HL-60 (cell line): ENCODE results near the gene SUSD5.
A peak's percentile ranks its signal among the peaks of the same experiment; 100 is the strongest.

ENCODE experiments used
- DNase-seq, 2 experiments: peaks; one replicate each; pipeline ENCODE4 v3.0.0-alpha.2; 2010 to 2020; ENCODE audit warnings: low read depth in 1 of 2, low spot score in 1 of 2
- H3K27ac ChIP-seq: fragments of 250-450 bp; sonication (Bioruptor Pico); replicated peaks from 2 replicates; pipeline ENCODE4 v1.5.1; 2020; ENCODE audit warnings: mild to moderate bottlenecking, moderate library complexity
- H3K27me3 ChIP-seq: fragments of 250-450 bp; sonication (Bioruptor Pico); 2 replicates; pipeline ENCODE4 v1.5.1; 2021; ENCODE audit warnings: mild to moderate bottlenecking, moderate library complexity; ENCODE audit not compliant: insufficient read depth, poor library complexity, severe bottlenecking
- H3K4me3 ChIP-seq: replicated peaks from 2 replicates; pipeline ENCODE4 v1.5.1; 2011; ENCODE audit warnings: mild to moderate bottlenecking, control low read depth, low read length; ENCODE audit not compliant: insufficient read depth
- CTCF ChIP-seq: IDR thresholded peaks from one replicate; pipeline ENCODE4 v1.5.1; 2011; ENCODE audit warnings: low read length, control low read depth, inconsistent platforms; ENCODE audit not compliant: insufficient read depth
- GABPA ChIP-seq: IDR thresholded peaks from 2 replicates; pipeline ENCODE4 v1.6.1; 2012; ENCODE audit warnings: low read depth
- POLR2AphosphoS5 ChIP-seq: IDR thresholded peaks from 2 replicates; pipeline ENCODE4 v1.6.1; 2012; ENCODE audit warnings: low read depth
- REST ChIP-seq: IDR thresholded peaks from 2 replicates; pipeline ENCODE4 v1.6.1; 2012; ENCODE audit warnings: low read depth; ENCODE audit not compliant: insufficient replicate concordance
- SPI1 ChIP-seq: IDR thresholded peaks from 2 replicates; pipeline ENCODE4 v1.6.1; 2012; ENCODE audit warnings: low read depth, mild to moderate bottlenecking, borderline replicate concordance

Gene SUSD5

GRCh38 chr3:33152363-33153360 is 65.9 kb downstream of the SUSD5 start:
- H3K27me3 ChIP-seq, result no peaks in the 10 kb centered on the region
- no peak for DNase-seq
- TF ChIP-seq CTCF (no peak), POLR2AphosphoS5 (no peak), SPI1 (no peak), REST (no peak), GABPA (no peak)
- H3K27ac ChIP-seq, result no peak overlapping the region
- no peak overlapping the region for H3K4me3 ChIP-seq

GRCh38 chr3:33149342-33149741 is 69.3 kb downstream of the SUSD5 start:
- DNase-seq, result peak; percentile 27 to 77
- H3K27me3 ChIP-seq, result no peaks in the 10 kb centered on the region
- no peak; the same call in 1 of the 2 replicates for TF ChIP-seq SPI1
- no peak for TF ChIP-seq CTCF
- TF ChIP-seq GABPA, result no peak
- TF ChIP-seq REST, result no peak
- no peak for TF ChIP-seq POLR2AphosphoS5
- H3K27ac ChIP-seq, result no peak overlapping the region
- H3K4me3 ChIP-seq, result no peak overlapping the region

GRCh38 chr3:33146791-33147445 is 71.7 kb downstream of the SUSD5 start:
- Histone ChIP-seq H3K27ac (no peak overlapping the region), H3K27me3 (no peaks in the 10 kb centered on the region), H3K4me3 (no peak overlapping the region)
- TF ChIP-seq CTCF (no peak), SPI1 (peak; percentile 5; the same call in 1 of the 2 replicates)
- DNase-seq, result no peak
